Measurements from ENCODE around the gene FBXO27.
A peak's percentile ranks its signal among the peaks of the same experiment; 100 is the strongest.

FBXO27 gene

GRCh38 chr19:38980583-38981374 is 51.6 kb downstream of the FBXO27 start:
- DNase-seq, result no peak

GRCh38 chr19:38979812-38980211 is 52.5 kb downstream of the FBXO27 start:
- DNase-seq, result no peak

GRCh38 chr19:38978326-38978689 is 54.0 kb downstream of the FBXO27 start:
- no peak for DNase-seq

GRCh38 chr19:38977445-38978325 is 54.7 kb downstream of the FBXO27 start:
- peak; percentile 31 for DNase-seq

GRCh38 chr19:38975861-38976271 is 56.5 kb downstream of the FBXO27 start:
- no peak for DNase-seq

GRCh38 chr19:38975214-38975860 is 57.0 kb downstream of the FBXO27 start, which contains the start of gene FBXO17:
TSS of gene FBXO17 (minus strand) at chr19:38975742. CDS start at chr19:38950319, 25,423 bp downstream.
- DNase-seq, result no peak

GRCh38 chr19:38974624-38975213 is 57.6 kb downstream of the FBXO27 start:
- DNase-seq, result no peak

Measured in RPMI8226 (cell line).